Skeletal muscle cell (primary cell): ENCODE measurements around the gene VPS72.
A peak's percentile ranks its signal among the peaks of the same experiment; 100 is the strongest.
"Not testable (repeated sequence)": the region's sequence is repeated elsewhere in the genome, so short reads cannot be mapped to it uniquely, and the experiment has no call there.

ENCODE experiments used
- DNase-seq: peaks from one replicate; pipeline ENCODE4 v3.0.0-alpha.2; 2010; ENCODE audit warnings: low read depth
- H3K4me3 ChIP-seq: 2 replicates; pipeline ENCODE4 v1.5.1; 2011; ENCODE audit warnings: low read depth, mild to moderate bottlenecking, control low read depth, low read length, moderate library complexity

The VPS72 gene

GRCh38 chr1:151192047-151192446 lies 2.0 kb upstream of the VPS72 start:
- DNase-seq = no peak

GRCh38 chr1:151188667-151189066 lies 1.3 kb downstream of the VPS72 start:
- DNase-seq = not testable (repeated sequence)
- peak overlapping the region; percentile 86 for H3K4me3 ChIP-seq

More at GRCh38 chr1:151192047-151192446, 2.0 kb upstream of the VPS72 start:
- no peak overlapping the region for H3K4me3 ChIP-seq

- no peak for DNase-seq
- no peak overlapping the region for H3K4me3 ChIP-seq
Observed at GRCh38 chr1:151187205-151187604, 2.8 kb downstream of the VPS72 start.

GRCh38 chr1:151184211-151184610 lies 5.8 kb downstream of the VPS72 start:
- DNase-seq = no peak
- H3K4me3 ChIP-seq = no peak overlapping the region

GRCh38 chr1:151176514-151177045 lies 13.4 kb downstream of the VPS72 start:
- no peak overlapping the region for H3K4me3 ChIP-seq
- no peak for DNase-seq

- no peak within 1 kb of the TSS for H3K4me3 ChIP-seq
- DNase-seq = no peak
Observed at GRCh38 chr1:151175863-151176262, 14.1 kb downstream of the VPS72 start, which contains the start of gene TMOD4. Gene TMOD4 (minus strand): TSS chr1:151175981. CDS start chr1:151174875, 1,106 bp downstream.

GRCh38 chr1:151175041-151175741 lies 14.8 kb downstream of the VPS72 start:
- H3K4me3 ChIP-seq = no peak overlapping the region
- DNase-seq = no peak

- DNase-seq = no peak
- no peak overlapping the region for H3K4me3 ChIP-seq
Observed at GRCh38 chr1:151171190-151171589, 18.8 kb downstream of the VPS72 start.

GRCh38 chr1:151167116-151167515 lies 22.9 kb downstream of the VPS72 start:
- H3K4me3 ChIP-seq = peak overlapping the region; percentile 96
- no peak for DNase-seq

GRCh38 chr1:151166505-151166956 lies 23.5 kb downstream of the VPS72 start:
- peak; percentile 36 for DNase-seq
- H3K4me3 ChIP-seq = peak overlapping the region; percentile 96

- peak; percentile 97 for DNase-seq
- H3K4me3 ChIP-seq = peak within 1 kb of the TSS; percentile 96
Observed at GRCh38 chr1:151165738-151166504, 24.1 kb downstream of the VPS72 start, which contains the start of the genes LYSMD1 and SCNM1. Gene LYSMD1 (minus strand): TSS chr1:151165902. CDS start chr1:151165258, 644 bp downstream. Gene SCNM1 (plus strand): TSS chr1:151166144. CDS start chr1:151166153, 9 bp downstream.

GRCh38 chr1:151165281-151165737 lies 24.7 kb downstream of the VPS72 start:
- DNase-seq = peak; percentile 31
- peak overlapping the region; percentile 96 for H3K4me3 ChIP-seq

- DNase-seq = no peak
- peak overlapping the region; percentile 96 for H3K4me3 ChIP-seq
Observed at GRCh38 chr1:151164732-151165280, 25.2 kb downstream of the VPS72 start.

GRCh38 chr1:151159373-151159772 lies 30.6 kb downstream of the VPS72 start:
- no peak overlapping the region for H3K4me3 ChIP-seq
- DNase-seq = no peak

GRCh38 chr1:151158751-151159251 lies 31.2 kb downstream of the VPS72 start:
- no peak overlapping the region for H3K4me3 ChIP-seq
- DNase-seq = no peak

GRCh38 chr1:151158326-151158725 lies 31.7 kb downstream of the VPS72 start:
- DNase-seq = no peak
- no peak overlapping the region for H3K4me3 ChIP-seq

- DNase-seq = no peak
- H3K4me3 ChIP-seq = no peak overlapping the region
Observed at GRCh38 chr1:151157067-151157531, 32.9 kb downstream of the VPS72 start.

- no peak for DNase-seq
- no peak within 1 kb of the TSS for H3K4me3 ChIP-seq
Observed at GRCh38 chr1:151156515-151156819, 33.5 kb downstream of the VPS72 start, which contains the start of gene TNFAIP8L2. Gene TNFAIP8L2 (plus strand): TSS chr1:151156649. CDS start chr1:151158698, 2,049 bp downstream.

GRCh38 chr1:151147665-151148064 lies 42.3 kb downstream of the VPS72 start:
- H3K4me3 ChIP-seq = no peak overlapping the region
- DNase-seq = no peak
